Loucy (cell line): ENCODE results near the gene MKLN1.

Experiments used
- H2AFZ ChIP-seq: fragments of 200-600 bp; sonication (generic); 2 replicates; pipeline ENCODE4 v1.6.0; 2016; ENCODE audit warnings: antibody characterized with exemption, mild to moderate bottlenecking, low read length, moderate library complexity
- H3F3A ChIP-seq: fragments of 200-600 bp; 2 replicates; pipeline ENCODE4 v1.6.0; 2016; ENCODE audit warnings: antibody characterized with exemption, low read depth, mild to moderate bottlenecking
- H3K27me3 ChIP-seq: fragments of 200-600 bp; sonication (generic); 2 replicates; pipeline ENCODE4 v1.6.1; 2014; ENCODE audit warnings: low read length, mild to moderate bottlenecking; ENCODE audit not compliant: insufficient read depth, poor library complexity, severe bottlenecking
- H3K36me3 ChIP-seq: fragments of 200-600 bp; sonication (generic); 2 replicates; pipeline ENCODE4 v1.6.1; 2016; ENCODE audit warnings: low read length; ENCODE audit not compliant: insufficient read depth
- H3K4me1 ChIP-seq: fragments of 200-600 bp; sonication (generic); 2 replicates; pipeline ENCODE4 v1.5.1; 2014; ENCODE audit warnings: low read length, mild to moderate bottlenecking; ENCODE audit not compliant: insufficient read depth, poor library complexity, severe bottlenecking
- H3K4me2 ChIP-seq: fragments of 200-600 bp; sonication (generic); 2 replicates; pipeline ENCODE4 v1.6.0; 2014; ENCODE audit warnings: antibody characterized with exemption, low read length, low read depth, mild to moderate bottlenecking; ENCODE audit not compliant: poor library complexity, severe bottlenecking
- H3K4me3 ChIP-seq: fragments of 200-600 bp; sonication (generic); 2 replicates; pipeline ENCODE4 v1.5.1; 2014; ENCODE audit warnings: low read length, mild to moderate bottlenecking, mixed read lengths; ENCODE audit not compliant: poor library complexity, severe bottlenecking
- H3K79me2 ChIP-seq: fragments of 200-600 bp; sonication (generic); 2 replicates; pipeline ENCODE4 v1.6.1; 2014; ENCODE audit warnings: low read length; ENCODE audit not compliant: insufficient read depth
- H3K9ac ChIP-seq: fragments of 200-600 bp; sonication (generic); 2 replicates; pipeline ENCODE4 v1.6.0; 2014; ENCODE audit warnings: mild to moderate bottlenecking, low read depth, low read length, moderate library complexity; ENCODE audit not compliant: poor library complexity, severe bottlenecking
- H3K9me2 ChIP-seq: fragments of 200-600 bp; sonication (generic); replicated peaks from 2 replicates; pipeline ENCODE4 v1.6.1; 2016; ENCODE audit warnings: low read depth, low read length, mixed read lengths
- H3K9me3 ChIP-seq: fragments of 200-600 bp; sonication (generic); 2 replicates; pipeline ENCODE4 v1.6.1; 2014; ENCODE audit warnings: mild to moderate bottlenecking, antibody characterized with exemption, low read length, low read depth; ENCODE audit not compliant: insufficient read depth
- H4K20me1 ChIP-seq: fragments of 200-600 bp; sonication (generic); 2 replicates; pipeline ENCODE4 v1.6.0; 2014; ENCODE audit warnings: antibody characterized with exemption, low read length, mild to moderate bottlenecking; ENCODE audit not compliant: insufficient read depth, poor library complexity, severe bottlenecking
- EZH2phosphoT487 ChIP-seq: fragments of 200-600 bp; IDR thresholded peaks from 2 replicates; pipeline ENCODE4 v1.6.1; 2018; ENCODE audit warnings: antibody characterized with exemption, mild to moderate bottlenecking, moderate library complexity, borderline replicate concordance
- TF ChIP-seq, protein P1 (sequence below): fragments of 200-600 bp; sonication (generic); conservative IDR thresholded peaks from 2 replicates; pipeline ENCODE4 v1.5.1; 2014; ENCODE audit warnings: mild to moderate bottlenecking, antibody characterized with exemption, low read length

MKLN1 gene

GRCh38 chr7:131342864-131343442, 15.3 kb downstream of the MKLN1 start:
- no peaks in the 10 kb centered on the region for H3K36me3 ChIP-seq
- H3K79me2 ChIP-seq, result peaks cover 98% of the 10 kb centered on the region
- no peak overlapping the region for H3K4me2 ChIP-seq
- no peak overlapping the region for H3K4me3 ChIP-seq
- peaks cover 61% of the 10 kb centered on the region for H4K20me1 ChIP-seq
- no peak overlapping the region for H3K9ac ChIP-seq
- no peaks in the 10 kb centered on the region for H3K9me2 ChIP-seq
- 0 out of 2 replicates have a peak, but pooled peaks cover 4% of the 10 kb centered on the region for H3F3A ChIP-seq
- H3K9me3 ChIP-seq, result 0 out of 2 replicates have a peak, but pooled peaks cover 6% of the 10 kb centered on the region
- peaks cover 3% of the 10 kb centered on the region for H3K4me1 ChIP-seq
- H2AFZ ChIP-seq, result no peak overlapping the region
- TF ChIP-seq EZH2phosphoT487, result no peak
- TF ChIP-seq, protein P1, sequence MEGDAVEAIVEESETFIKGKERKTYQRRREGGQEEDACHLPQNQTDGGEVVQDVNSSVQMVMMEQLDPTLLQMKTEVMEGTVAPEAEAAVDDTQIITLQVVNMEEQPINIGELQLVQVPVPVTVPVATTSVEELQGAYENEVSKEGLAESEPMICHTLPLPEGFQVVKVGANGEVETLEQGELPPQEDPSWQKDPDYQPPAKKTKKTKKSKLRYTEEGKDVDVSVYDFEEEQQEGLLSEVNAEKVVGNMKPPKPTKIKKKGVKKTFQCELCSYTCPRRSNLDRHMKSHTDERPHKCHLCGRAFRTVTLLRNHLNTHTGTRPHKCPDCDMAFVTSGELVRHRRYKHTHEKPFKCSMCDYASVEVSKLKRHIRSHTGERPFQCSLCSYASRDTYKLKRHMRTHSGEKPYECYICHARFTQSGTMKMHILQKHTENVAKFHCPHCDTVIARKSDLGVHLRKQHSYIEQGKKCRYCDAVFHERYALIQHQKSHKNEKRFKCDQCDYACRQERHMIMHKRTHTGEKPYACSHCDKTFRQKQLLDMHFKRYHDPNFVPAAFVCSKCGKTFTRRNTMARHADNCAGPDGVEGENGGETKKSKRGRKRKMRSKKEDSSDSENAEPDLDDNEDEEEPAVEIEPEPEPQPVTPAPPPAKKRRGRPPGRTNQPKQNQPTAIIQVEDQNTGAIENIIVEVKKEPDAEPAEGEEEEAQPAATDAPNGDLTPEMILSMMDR, result no peak
- no peaks in the 10 kb centered on the region for H3K27me3 ChIP-seq

- 0 out of 2 replicates have a peak, but pooled peaks cover 4% of the 10 kb centered on the region for H3F3A ChIP-seq
- no peaks in the 10 kb centered on the region for H3K27me3 ChIP-seq
- TF ChIP-seq, protein P1, result no peak
- no peak for TF ChIP-seq EZH2phosphoT487
- no peak overlapping the region for H3K4me3 ChIP-seq
- H3K9me3 ChIP-seq, result no peaks in the 10 kb centered on the region
- no peak overlapping the region for H2AFZ ChIP-seq
- H3K4me2 ChIP-seq, result no peak overlapping the region
- H3K9me2 ChIP-seq, result no peaks in the 10 kb centered on the region
- no peak overlapping the region for H3K9ac ChIP-seq
- peaks cover 40% of the 10 kb centered on the region for H4K20me1 ChIP-seq
- H3K4me1 ChIP-seq, result peaks cover 3% of the 10 kb centered on the region
- peaks cover 97% of the 10 kb centered on the region for H3K79me2 ChIP-seq
- H3K36me3 ChIP-seq, result no peaks in the 10 kb centered on the region
Observed at GRCh38 chr7:131346885-131347592, 19.4 kb downstream of the MKLN1 start.

GRCh38 chr7:131352032-131352431, 24.4 kb downstream of the MKLN1 start:
- no peaks in the 10 kb centered on the region for H3F3A ChIP-seq
- H3K4me1 ChIP-seq, result peaks cover 7% of the 10 kb centered on the region
- no peaks in the 10 kb centered on the region for H3K9me2 ChIP-seq
- H3K4me3 ChIP-seq, result no peak overlapping the region
- no peaks in the 10 kb centered on the region for H3K27me3 ChIP-seq
- no peaks in the 10 kb centered on the region for H3K36me3 ChIP-seq
- no peak overlapping the region for H2AFZ ChIP-seq
- H3K9ac ChIP-seq, result no peak overlapping the region
- peaks cover 47% of the 10 kb centered on the region for H4K20me1 ChIP-seq
- TF ChIP-seq EZH2phosphoT487, result no peak
- TF ChIP-seq, protein P1, result no peak
- H3K4me2 ChIP-seq, result no peak overlapping the region
- H3K79me2 ChIP-seq, result peaks cover 95% of the 10 kb centered on the region
- no peaks in the 10 kb centered on the region for H3K9me3 ChIP-seq
